ENCODE measurements around the gene SLC5A4.
"Not testable (repeated sequence)": the region's sequence is repeated elsewhere in the genome, so short reads cannot be mapped to it uniquely, and the experiment has no call there.

Gene SLC5A4

DNA sequence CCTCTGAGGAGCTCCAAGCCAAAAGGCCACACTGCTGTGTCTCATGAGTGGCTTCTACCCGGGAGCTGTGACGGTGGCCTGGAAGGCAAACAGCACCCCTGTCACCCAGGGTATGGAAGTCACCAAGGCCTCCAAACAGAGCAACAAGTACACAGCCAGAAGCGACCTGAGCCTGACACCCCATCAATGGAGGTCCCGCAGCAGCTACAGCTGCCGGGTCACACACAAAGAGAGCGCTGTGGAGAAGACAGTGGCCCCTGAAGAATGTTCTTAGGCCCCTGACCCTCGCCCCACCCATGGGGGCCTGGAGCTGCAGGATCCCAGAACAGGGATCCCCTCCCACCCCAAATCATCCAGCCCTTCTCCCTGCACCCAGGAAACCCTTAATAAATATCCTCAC is 55.2 kb downstream of the SLC5A4 start:
- DNase-seq (ENCODE audit: low read depth), result no peak

- DNase-seq (ENCODE audit: low read depth), result no peak
Measured at GRCh38 chr22:32199341-32199740, 55.8 kb downstream of the SLC5A4 start.

DNA sequence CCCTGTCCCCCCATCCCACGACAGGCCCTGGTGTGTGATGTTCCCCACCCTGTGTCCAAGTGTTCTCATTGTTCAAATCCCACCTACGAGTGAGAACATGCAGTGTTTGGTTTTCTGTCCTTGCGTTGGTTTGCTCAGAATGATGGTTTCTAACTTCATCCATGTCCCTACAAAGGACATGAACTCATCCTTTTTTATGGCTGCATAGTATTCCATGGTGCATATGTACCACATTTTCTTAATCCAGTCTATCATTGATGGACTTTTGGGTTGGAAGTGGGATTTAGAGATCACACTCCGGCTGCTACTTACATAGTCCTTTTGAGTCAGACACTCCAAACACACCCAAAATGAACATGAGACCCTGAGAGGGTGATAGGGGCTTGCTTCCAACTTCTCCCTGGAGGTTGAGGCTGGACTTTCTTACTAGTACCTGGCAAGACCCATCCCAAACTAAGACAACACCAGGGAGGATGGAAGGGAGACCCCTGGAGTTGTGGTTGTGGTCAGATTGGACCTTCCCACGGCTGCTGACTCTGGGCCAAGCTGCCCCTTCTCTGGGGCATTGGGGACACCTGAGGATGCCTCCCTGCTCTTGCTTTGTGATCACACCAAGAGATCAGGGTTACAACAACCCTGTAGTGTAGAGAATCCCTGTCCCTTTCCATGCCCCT is 57.5 kb downstream of the SLC5A4 start:
- DNase-seq (ENCODE audit: low read depth), result not testable (repeated sequence)

- not testable (repeated sequence) for DNase-seq (ENCODE audit: low read depth)
Measured at GRCh38 chr22:32195900-32196299, 59.2 kb downstream of the SLC5A4 start.

- not testable (repeated sequence) for DNase-seq (ENCODE audit: low read depth)
Measured at GRCh38 chr22:32193346-32193745, 61.8 kb downstream of the SLC5A4 start.

DNA sequence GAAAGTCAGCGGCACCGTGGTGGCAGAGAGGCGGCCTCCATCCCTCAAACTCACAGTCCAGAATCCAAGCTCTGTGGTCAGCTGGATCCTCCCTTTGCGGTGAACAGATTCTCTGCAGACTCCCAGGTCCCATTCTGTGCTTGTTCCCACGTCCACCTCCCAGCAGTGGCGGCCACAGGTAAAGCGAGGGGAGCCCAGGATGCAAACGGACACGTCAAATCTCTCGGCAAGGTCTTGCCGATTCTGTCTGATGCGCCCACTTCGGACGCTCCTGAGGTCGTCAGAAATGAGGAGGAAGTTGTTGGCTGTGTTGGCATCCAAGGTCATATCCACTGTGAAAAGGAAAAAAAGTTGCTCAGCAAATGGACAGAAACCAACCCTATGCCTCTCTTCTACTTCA is 64.1 kb downstream of the SLC5A4 start:
- not testable (repeated sequence) for DNase-seq (ENCODE audit: low read depth)

DNA sequence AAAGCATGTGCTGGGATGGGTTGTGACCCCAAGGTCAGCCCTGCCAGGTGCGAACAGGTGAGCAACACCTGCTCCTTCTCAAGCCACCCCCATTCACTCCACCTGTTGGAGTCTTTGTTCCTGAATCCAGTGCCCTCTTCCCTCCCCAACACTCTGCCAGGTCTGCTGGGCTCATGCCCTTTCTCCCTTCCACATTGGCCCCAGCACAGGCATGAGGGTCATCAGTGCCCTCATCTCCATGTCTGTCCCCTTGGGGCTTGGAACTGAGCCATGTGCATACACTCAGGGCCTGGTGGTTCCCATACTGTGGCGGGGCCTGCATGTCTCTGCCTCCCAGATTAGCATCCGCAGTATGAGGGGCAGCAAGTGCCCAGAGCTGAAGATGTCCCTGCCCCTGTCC is 69.3 kb downstream of the SLC5A4 start:
- DNase-seq (ENCODE audit: low read depth), result no peak

DNA sequence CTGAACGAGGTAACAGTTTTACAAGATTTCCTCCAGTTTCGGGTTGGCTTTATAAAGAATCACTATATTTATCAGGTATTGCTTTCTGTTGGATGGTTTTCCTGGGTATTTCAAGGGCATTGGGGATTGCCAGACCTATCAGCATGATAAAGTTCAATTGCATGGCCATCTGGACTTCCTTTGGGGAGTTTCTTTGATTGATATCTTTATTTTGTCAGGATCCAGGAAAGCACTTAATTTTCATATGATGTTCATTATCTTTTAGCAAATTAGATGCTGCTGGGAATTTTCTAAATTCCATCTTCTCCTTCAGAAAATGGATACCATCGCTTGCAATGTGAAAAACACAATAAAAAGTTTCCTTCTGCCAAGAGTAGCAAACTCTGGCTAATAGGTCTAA is 71.5 kb downstream of the SLC5A4 start:
- no peak for DNase-seq (ENCODE audit: low read depth)

- no peak for DNase-seq (ENCODE audit: low read depth)
Measured at GRCh38 chr22:32181043-32181442, 74.1 kb downstream of the SLC5A4 start.

DNA sequence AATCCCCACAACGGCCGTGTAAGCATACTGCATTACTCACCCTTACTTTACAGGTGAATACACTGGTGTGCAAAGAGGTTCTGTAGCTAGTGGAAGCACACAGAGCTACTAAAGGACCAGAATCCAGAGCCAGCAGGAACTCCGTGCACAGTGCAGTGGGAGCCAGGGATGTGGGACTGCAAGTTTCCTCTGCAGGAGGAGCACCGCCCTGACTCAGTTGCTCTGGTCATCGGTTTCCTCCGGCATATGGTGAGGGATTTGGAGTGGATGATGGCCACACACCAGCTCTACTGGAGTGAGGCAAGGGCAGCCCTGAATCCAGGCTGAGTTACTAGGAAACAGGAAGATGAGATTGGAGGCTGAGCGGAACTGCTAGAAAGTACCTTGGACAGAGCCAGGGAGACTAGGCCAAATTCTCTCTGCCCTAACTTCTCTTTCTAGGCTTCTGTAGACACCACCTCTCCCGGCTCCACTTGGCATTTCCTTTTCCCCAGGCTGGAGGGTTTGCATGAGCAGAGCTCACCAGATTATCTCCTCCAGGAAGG is 77.9 kb downstream of the SLC5A4 start:
- no peak for DNase-seq (ENCODE audit: low read depth)

- DNase-seq (ENCODE audit: low read depth), result no peak
Measured at GRCh38 chr22:32175683-32176644, 79.2 kb downstream of the SLC5A4 start.

GRCh38 chr22:32175115-32175514 is 80.0 kb downstream of the SLC5A4 start:
- no peak for DNase-seq (ENCODE audit: low read depth)

Measured in stimulated activated CD8-positive, alpha-beta memory T cell treated with anti-CD3 and anti-CD28 coated beads, Interleukin-7, amount 100 ng/mL, for 24 hours (primary cell).